NCI-H748 (cell line): ENCODE results near the gene NHLRC4.

Experiments used
- DNase-seq: peaks from one replicate; lab custom pipeline; 2025; ENCODE audit not compliant: unreplicated experiment; lab: John Stamatoyannopoulos, UW

The NHLRC4 gene

GRCh38 chr16:530111-530817, 36.5 kb upstream of the NHLRC4 start:
- no peak for DNase-seq

GRCh38 chr16:531494-532125, 35.2 kb upstream of the NHLRC4 start:
- no peak for DNase-seq

GRCh38 chr16:533391-534123, 33.2 kb upstream of the NHLRC4 start:
- no peak for DNase-seq

GRCh38 chr16:534135-534534, 32.7 kb upstream of the NHLRC4 start:
- DNase-seq: no peak

GRCh38 chr16:534856-535445, 31.9 kb upstream of the NHLRC4 start:
- DNase-seq: no peak

- DNase-seq: no peak
Observed at GRCh38 chr16:535446-536405, 31.1 kb upstream of the NHLRC4 start.

GRCh38 chr16:536746-537145, 30.1 kb upstream of the NHLRC4 start:
- DNase-seq: no peak

GRCh38 chr16:537415-538335, 29.1 kb upstream of the NHLRC4 start:
- no peak for DNase-seq

GRCh38 chr16:539901-540530, 26.8 kb upstream of the NHLRC4 start:
- DNase-seq: no peak

GRCh38 chr16:540645-541340, 26.0 kb upstream of the NHLRC4 start:
- DNase-seq: no peak

GRCh38 chr16:543301-544164, 23.3 kb upstream of the NHLRC4 start:
- no peak for DNase-seq

GRCh38 chr16:544517-544916, 22.3 kb upstream of the NHLRC4 start:
- no peak for DNase-seq

GRCh38 chr16:546909-547770, 19.7 kb upstream of the NHLRC4 start:
- peak; percentile 55 for DNase-seq

- no peak for DNase-seq
Observed at GRCh38 chr16:548586-548985, 18.2 kb upstream of the NHLRC4 start.

GRCh38 chr16:549544-550263, 17.1 kb upstream of the NHLRC4 start:
- DNase-seq: no peak

GRCh38 chr16:551210-551609, 15.6 kb upstream of the NHLRC4 start:
- DNase-seq: no peak
